ENCODE measurements around the gene ADPRHL1. TPM values are rescaled to one million over a fixed set of nuclear protein-coding genes. Genes with fewer than 3 reads are reported as not detected.

Gene ADPRHL1
- total RNA-seq, 1 donor from 2014 or later: 2.8 TPM

GRCh38 chr13:113367771-113368170 lies 85.5 kb downstream of the ADPRHL1 start:
- no peaks in the 10 kb centered on the region for H3K9me3 Mint-ChIP-seq
- peaks cover 5% of the 10 kb centered on the region for H3K27me3 Mint-ChIP-seq (ENCODE audit: low read depth)
- no peak for DNase-seq (ENCODE audit: low read depth, low spot score)
- H3K4me1 Mint-ChIP-seq: peaks cover 6% of the 10 kb centered on the region
- H3K36me3 Mint-ChIP-seq (ENCODE audit: low read depth): no peaks in the 10 kb centered on the region
- no peak overlapping the region for H3K27ac Mint-ChIP-seq (ENCODE audit: unreplicated experiment)
- H3K4me3 Mint-ChIP-seq: peak overlapping the region; percentile 50
- TF ChIP-seq, protein P1, sequence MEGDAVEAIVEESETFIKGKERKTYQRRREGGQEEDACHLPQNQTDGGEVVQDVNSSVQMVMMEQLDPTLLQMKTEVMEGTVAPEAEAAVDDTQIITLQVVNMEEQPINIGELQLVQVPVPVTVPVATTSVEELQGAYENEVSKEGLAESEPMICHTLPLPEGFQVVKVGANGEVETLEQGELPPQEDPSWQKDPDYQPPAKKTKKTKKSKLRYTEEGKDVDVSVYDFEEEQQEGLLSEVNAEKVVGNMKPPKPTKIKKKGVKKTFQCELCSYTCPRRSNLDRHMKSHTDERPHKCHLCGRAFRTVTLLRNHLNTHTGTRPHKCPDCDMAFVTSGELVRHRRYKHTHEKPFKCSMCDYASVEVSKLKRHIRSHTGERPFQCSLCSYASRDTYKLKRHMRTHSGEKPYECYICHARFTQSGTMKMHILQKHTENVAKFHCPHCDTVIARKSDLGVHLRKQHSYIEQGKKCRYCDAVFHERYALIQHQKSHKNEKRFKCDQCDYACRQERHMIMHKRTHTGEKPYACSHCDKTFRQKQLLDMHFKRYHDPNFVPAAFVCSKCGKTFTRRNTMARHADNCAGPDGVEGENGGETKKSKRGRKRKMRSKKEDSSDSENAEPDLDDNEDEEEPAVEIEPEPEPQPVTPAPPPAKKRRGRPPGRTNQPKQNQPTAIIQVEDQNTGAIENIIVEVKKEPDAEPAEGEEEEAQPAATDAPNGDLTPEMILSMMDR (conservative IDR thresholded peaks at IDR 0.05): no peak

DNA sequence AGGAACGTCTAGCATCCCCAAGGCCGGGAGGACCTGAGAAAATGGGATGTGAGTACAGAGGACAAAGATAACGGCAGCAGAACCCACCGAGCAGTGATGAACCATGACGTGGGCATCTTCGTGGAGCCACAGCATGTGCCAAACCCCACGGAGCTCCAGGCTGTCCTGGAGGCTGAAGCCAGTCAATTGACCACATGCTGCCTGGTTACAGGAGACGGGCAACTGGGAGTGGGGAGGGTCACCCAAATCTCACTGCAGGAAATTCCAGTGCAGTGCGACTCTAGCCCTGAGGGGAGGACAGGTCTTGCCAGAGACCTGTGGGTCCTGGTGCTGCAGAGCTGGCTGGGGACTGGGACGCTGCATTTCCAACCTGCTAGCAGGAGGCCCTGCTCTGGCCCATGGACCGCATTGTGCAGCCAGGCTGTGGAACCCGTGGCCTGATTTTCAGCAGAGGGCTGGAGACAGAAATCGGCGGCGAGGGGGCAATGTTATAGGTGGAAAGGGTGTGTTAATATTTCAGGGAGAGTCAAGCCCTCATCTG lies 86.2 kb downstream of the ADPRHL1 start:
- Mint-ChIP-seq H3K4me1 (peaks cover 8% of the 10 kb centered on the region), H3K27ac (ENCODE audit: unreplicated experiment) (no peak overlapping the region), H3K36me3 (ENCODE audit: low read depth) (no peaks in the 10 kb centered on the region), H3K9me3 (no peaks in the 10 kb centered on the region), H3K27me3 (ENCODE audit: low read depth) (peaks cover 11% of the 10 kb centered on the region), H3K4me3 (no peak overlapping the region)
- no peak for DNase-seq (ENCODE audit: low read depth, low spot score)
- TF ChIP-seq, protein P1 (conservative IDR thresholded peaks at IDR 0.05): no peak

DNA sequence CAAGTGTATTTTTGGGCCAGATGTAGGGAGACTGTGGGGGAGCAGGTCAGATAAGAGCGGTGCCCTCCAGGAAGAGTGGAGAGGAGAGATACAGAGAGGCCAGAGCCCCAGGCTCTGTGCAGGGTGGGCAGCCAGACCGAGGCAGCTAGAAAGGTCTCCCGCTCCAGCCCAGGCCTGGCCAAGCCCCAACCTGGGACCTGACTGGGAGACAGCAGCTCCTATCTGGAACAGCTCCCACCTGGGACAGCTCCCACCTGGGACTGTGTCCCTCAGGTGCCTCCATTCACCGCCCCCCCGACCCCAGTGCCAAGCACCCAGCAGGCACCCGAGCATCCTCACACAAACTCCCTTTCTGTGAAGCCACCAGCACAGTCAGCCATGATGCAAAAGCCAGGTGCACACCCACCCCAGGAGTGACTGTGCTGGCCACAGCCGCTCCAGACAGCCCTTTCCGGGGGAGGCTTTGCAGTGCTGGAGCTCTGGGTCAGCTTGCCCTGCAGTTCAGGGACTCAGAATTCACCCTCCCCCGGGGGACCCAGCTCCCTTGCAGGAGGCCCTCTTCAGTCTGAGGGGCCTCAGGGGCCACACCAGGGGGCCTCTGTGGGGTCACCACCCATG lies 87.2 kb downstream of the ADPRHL1 start:
- TF ChIP-seq, protein P1 (conservative IDR thresholded peaks at IDR 0.05): no peak
- H3K27me3 Mint-ChIP-seq (ENCODE audit: low read depth): peaks cover 13% of the 10 kb centered on the region
- no peak for DNase-seq (ENCODE audit: low read depth, low spot score)
- H3K4me3 Mint-ChIP-seq: peak overlapping the region; percentile 81
- no peaks in the 10 kb centered on the region for H3K9me3 Mint-ChIP-seq
- peaks cover 8% of the 10 kb centered on the region for H3K4me1 Mint-ChIP-seq
- no peak overlapping the region for H3K27ac Mint-ChIP-seq (ENCODE audit: unreplicated experiment)
- no peaks in the 10 kb centered on the region for H3K36me3 Mint-ChIP-seq (ENCODE audit: low read depth)

DNA sequence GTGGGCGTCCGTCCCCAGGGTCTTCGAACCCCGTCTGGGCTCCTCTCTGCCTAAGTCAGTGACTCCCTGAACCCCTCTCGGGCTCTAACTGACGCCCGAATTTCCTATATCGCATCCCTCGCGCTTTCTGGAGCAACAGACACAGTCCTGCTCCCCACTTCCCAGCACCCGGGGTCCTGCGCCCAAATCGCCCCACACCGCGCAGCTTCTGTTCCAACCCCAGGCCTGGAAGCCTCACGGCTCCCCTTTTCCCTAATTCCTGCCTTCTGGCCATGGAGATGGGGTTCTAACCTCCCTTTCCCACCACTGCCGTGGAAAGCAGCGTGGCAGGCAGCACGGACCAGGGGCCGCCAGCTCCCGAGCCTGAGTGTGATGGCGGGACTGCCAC lies 87.7 kb downstream of the ADPRHL1 start:
- Mint-ChIP-seq H3K27ac (ENCODE audit: unreplicated experiment) (peak overlapping the region; percentile 35), H3K9me3 (no peaks in the 10 kb centered on the region), H3K36me3 (ENCODE audit: low read depth) (no peaks in the 10 kb centered on the region), H3K4me3 (peak overlapping the region; percentile 81), H3K4me1 (peaks cover 8% of the 10 kb centered on the region), H3K27me3 (ENCODE audit: low read depth) (peaks cover 13% of the 10 kb centered on the region)
- no peak for DNase-seq (ENCODE audit: low read depth, low spot score)
- TF ChIP-seq, protein P1 (conservative IDR thresholded peaks at IDR 0.05): no peak

DNA sequence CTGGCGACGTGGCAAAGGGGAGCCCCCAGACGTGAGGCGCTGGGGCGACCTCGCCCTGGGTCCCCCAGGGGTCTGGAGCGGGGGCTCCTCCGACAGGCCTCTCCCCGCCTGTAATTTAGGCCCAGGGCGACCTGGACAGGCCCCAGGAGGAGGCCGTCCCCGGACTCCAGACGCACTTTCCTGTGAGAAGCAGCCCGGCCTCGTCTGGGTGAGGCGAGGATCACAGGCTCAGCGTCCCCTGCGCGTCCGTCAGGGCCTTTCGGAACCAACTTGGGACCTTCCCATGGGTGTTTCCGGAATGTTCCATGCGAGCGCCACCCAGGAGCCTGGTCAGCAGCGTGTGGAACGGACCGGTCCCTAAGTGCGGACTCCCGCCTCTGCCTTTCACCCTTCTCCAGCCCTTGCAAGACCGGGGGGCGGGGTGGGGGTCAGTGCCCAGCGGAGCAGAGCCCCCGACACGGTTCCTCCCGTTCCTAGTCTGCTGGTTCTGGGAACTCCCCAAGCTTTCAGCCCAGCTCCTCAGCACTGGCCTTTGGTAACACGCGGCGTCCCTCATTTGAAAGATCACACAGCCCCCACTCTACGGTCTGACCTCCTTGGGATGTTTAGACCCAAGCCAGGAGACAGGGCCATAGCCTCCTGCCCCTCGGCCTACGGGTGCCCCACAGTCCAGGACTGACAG lies 88.2 kb downstream of the ADPRHL1 start:
- TF ChIP-seq, protein P1 (conservative IDR thresholded peaks at IDR 0.05): no peak
- Mint-ChIP-seq H3K4me1 (peaks cover 8% of the 10 kb centered on the region), H3K27me3 (ENCODE audit: low read depth) (peaks cover 13% of the 10 kb centered on the region), H3K9me3 (no peaks in the 10 kb centered on the region), H3K36me3 (ENCODE audit: low read depth) (no peaks in the 10 kb centered on the region), H3K4me3 (peak overlapping the region; percentile 81), H3K27ac (ENCODE audit: unreplicated experiment) (peak overlapping the region; percentile 35)
- DNase-seq (ENCODE audit: low read depth, low spot score): no peak

Data from neural crest cell (in vitro differentiated cells).